ENCODE results near the gene NUP35.

GRCh38 chr2:183193904-183194303 lies 69.7 kb downstream of the NUP35 start:
- TF ChIP-seq CTCF (IDR thresholded peaks at IDR 0.05), result no peak
- TF ChIP-seq POLR2A (IDR thresholded peaks at IDR 0.05), result no peak
- TF ChIP-seq POLR2AphosphoS5 (IDR thresholded peaks at IDR 0.05), result no peak
